ENCODE measurements around the gene EPB41L4A. TPM values are rescaled to one million over a fixed set of nuclear protein-coding genes. Genes with fewer than 3 reads are reported as not detected.

Gene EPB41L4A
- total RNA-seq, 1 experiment from 2014 or later, result 5.2 TPM

GRCh38 chr5:112350626-112351025, 68.5 kb downstream of the EPB41L4A start:
- H3K9me3 Mint-ChIP-seq, result no peaks in the 10 kb centered on the region
- no peak for TF ChIP-seq NR3C1 (CRISPR knock-in tag; conservative IDR thresholded peaks at IDR 0.05; ENCODE audit: low read depth)
- TF ChIP-seq ZNF425 (CRISPR knock-in tag; conservative IDR thresholded peaks at IDR 0.05), result no peak
- no peaks in the 10 kb centered on the region for H3K27me3 Mint-ChIP-seq (ENCODE audit: low read depth)
- DNase-seq (ENCODE audit: low spot score) (no peak), ATAC-seq (no peak)
- ChIA-PET CTCF (interaction anchor here (1.1 to 1.2 kb wide), 2 partner anchors 16 to 56 kb away, joined by 3 to 4 read pairs; no protein-coding TSS in a partner anchor), POLR2A (no interaction called here)
- H3K36me3 Mint-ChIP-seq, result no peaks in the 10 kb centered on the region
- no peak overlapping the region for H3K27ac Mint-ChIP-seq
- H3K4me3 Mint-ChIP-seq, result no peak overlapping the region
- H3K4me1 Mint-ChIP-seq, result peaks cover 20% of the 10 kb centered on the region

- POLR2A ChIA-PET, result no interaction called here
- H3K4me1 Mint-ChIP-seq, result peaks cover 11% of the 10 kb centered on the region
- ATAC-seq (no peak), DNase-seq (ENCODE audit: low spot score) (no peak)
- TF ChIP-seq USF2 (CRISPR knock-in tag; IDR thresholded peaks at IDR 0.05) (no peak), ARID4B (CRISPR knock-in tag; IDR thresholded peaks at IDR 0.05; ENCODE audit: borderline replicate concordance) (no peak), ZNF423 (CRISPR knock-in tag; IDR thresholded peaks at IDR 0.05) (no peak), FOXK1 (CRISPR knock-in tag; IDR thresholded peaks at IDR 0.05) (no peak), ZNF512 (CRISPR knock-in tag; IDR thresholded peaks at IDR 0.05; ENCODE audit: borderline replicate concordance) (no peak), ZMAT4 (CRISPR knock-in tag; IDR thresholded peaks at IDR 0.05) (no peak), OVOL2 (CRISPR knock-in tag; IDR thresholded peaks at IDR 0.05; ENCODE audit: borderline replicate concordance) (no peak), JAZF1 (CRISPR knock-in tag; IDR thresholded peaks at IDR 0.05) (no peak), PRRX2 (CRISPR knock-in tag; IDR thresholded peaks at IDR 0.05) (no peak), GABPB1 (CRISPR knock-in tag; IDR thresholded peaks at IDR 0.05) (no peak), FOXJ3 (CRISPR knock-in tag; IDR thresholded peaks at IDR 0.05; ENCODE audit: borderline replicate concordance) (no peak)
- no peaks in the 10 kb centered on the region for H3K9me3 Mint-ChIP-seq
- CTCF ChIA-PET, result no interaction called here
- no peak overlapping the region for H3K4me3 Mint-ChIP-seq
- H3K27me3 Mint-ChIP-seq (ENCODE audit: low read depth), result no peaks in the 10 kb centered on the region
- H3K27ac Mint-ChIP-seq, result no peak overlapping the region
- no peaks in the 10 kb centered on the region for H3K36me3 Mint-ChIP-seq
These were observed 69.7 kb downstream of the EPB41L4A start for GRCh38 chr5:112349371-112349770.

GRCh38 chr5:112348915-112349314, 70.2 kb downstream of the EPB41L4A start:
- Mint-ChIP-seq H3K4me3 (no peak overlapping the region), H3K36me3 (no peaks in the 10 kb centered on the region), H3K9me3 (no peaks in the 10 kb centered on the region), H3K27ac (no peak overlapping the region), H3K27me3 (ENCODE audit: low read depth) (no peaks in the 10 kb centered on the region), H3K4me1 (peaks cover 6% of the 10 kb centered on the region)
- ChIA-PET CTCF (interaction anchor here (1.0 to 2.0 kb wide), 2 partner anchors 17 to 18 kb away, joined by 3 to 6 read pairs; no protein-coding TSS in a partner anchor), POLR2A (no interaction called here)
- ATAC-seq, result no peak
- DNase-seq (ENCODE audit: low spot score), result no peak
- no peak for TF ChIP-seq SMAD4 (CRISPR knock-in tag; IDR thresholded peaks at IDR 0.05)
- TF ChIP-seq JUN (CRISPR knock-in tag; IDR thresholded peaks at IDR 0.05), result no peak
- TF ChIP-seq CDX4 (CRISPR knock-in tag; IDR thresholded peaks at IDR 0.05; ENCODE audit: borderline replicate concordance), result no peak
- no peak for TF ChIP-seq USF2 (CRISPR knock-in tag; IDR thresholded peaks at IDR 0.05)
- TF ChIP-seq ZNF512 (CRISPR knock-in tag; IDR thresholded peaks at IDR 0.05; ENCODE audit: borderline replicate concordance), result no peak
- TF ChIP-seq TCF7 (CRISPR knock-in tag; IDR thresholded peaks at IDR 0.05; ENCODE audit: low read depth), result no peak
- TF ChIP-seq NFYB (CRISPR knock-in tag; conservative IDR thresholded peaks at IDR 0.05; ENCODE audit: low read depth), result no peak
